Measurements from ENCODE around the gene DRC7. TPM values are rescaled to one million over a fixed set of nuclear protein-coding genes. Genes with fewer than 3 reads are reported as not detected.
A peak's percentile ranks its signal among the peaks of the same experiment; 100 is the strongest.

DRC7 gene
- total RNA-seq, 1 donor from 2014 or later: 0.41 TPM

- Histone ChIP-seq H3K27me3 (no peaks in the 10 kb centered on the region), H3K4me3 (peak overlapping the region; percentile 72), H3K27ac (peak overlapping the region; percentile 32), H3K4me2 (peak overlapping the region; percentile 86), H3K79me2 (ENCODE audit: low read depth) (peaks cover 6% of the 10 kb centered on the region), H3K4me1 (peaks cover 5% of the 10 kb centered on the region), H3K9ac (peak overlapping the region; percentile 83), H3F3A (ENCODE audit: low read depth) (peaks cover 8% of the 10 kb centered on the region), H3K36me3 (no peaks in the 10 kb centered on the region), H3K9me3 (ENCODE audit: low read depth) (no peaks in the 10 kb centered on the region), H2AFZ (replicated peaks) (peak overlapping the region; percentile 78), H4K20me1 (ENCODE audit: low read depth) (no peaks in the 10 kb centered on the region)
- H3K27me3 Mint-ChIP-seq (ENCODE audit: insufficient read depth, low read depth): peaks cover 2% of the 10 kb centered on the region
- DNase-seq (ENCODE audit: low spot score): no peak
- no peaks in the 10 kb centered on the region for H3K36me3 Mint-ChIP-seq
- peaks cover 22% of the 10 kb centered on the region for H3K4me1 Mint-ChIP-seq
- no peaks in the 10 kb centered on the region for H3K9me3 Mint-ChIP-seq
- peak overlapping the region; percentile 98 for H3K4me3 Mint-ChIP-seq
- peak overlapping the region; percentile 72 for H3K27ac Mint-ChIP-seq
- no peak for TF ChIP-seq EZH2phosphoT487 (IDR thresholded peaks at IDR 0.05)
- TF ChIP-seq EZH2 (IDR thresholded peaks at IDR 0.05): no peak
- TF ChIP-seq CTCF (IDR thresholded peaks at IDR 0.05): no peak
These were observed 39.8 kb downstream of the DRC7 start for GRCh38 chr16:57734308-57734924.

- peak overlapping the region; percentile 72 for H3K4me3 ChIP-seq
- H3K27ac Mint-ChIP-seq: peak overlapping the region; percentile 93
- no peaks in the 10 kb centered on the region for H3K9me3 ChIP-seq (ENCODE audit: low read depth)
- H3K27me3 ChIP-seq: no peaks in the 10 kb centered on the region
- peaks cover 8% of the 10 kb centered on the region for H3F3A ChIP-seq (ENCODE audit: low read depth)
- peaks cover 2% of the 10 kb centered on the region for H3K27me3 Mint-ChIP-seq (ENCODE audit: insufficient read depth, low read depth)
- H4K20me1 ChIP-seq (ENCODE audit: low read depth): no peaks in the 10 kb centered on the region
- peak overlapping the region; percentile 83 for H3K9ac ChIP-seq
- no peaks in the 10 kb centered on the region for H3K9me3 Mint-ChIP-seq
- peaks cover 6% of the 10 kb centered on the region for H3K79me2 ChIP-seq (ENCODE audit: low read depth)
- peaks cover 5% of the 10 kb centered on the region for H3K4me1 ChIP-seq
- no peaks in the 10 kb centered on the region for H3K36me3 ChIP-seq
- H3K4me3 Mint-ChIP-seq: peak overlapping the region; percentile 98
- peak overlapping the region; percentile 78 for H2AFZ ChIP-seq (replicated peaks)
- peak; percentile 100 for DNase-seq (ENCODE audit: low spot score)
- H3K36me3 Mint-ChIP-seq: no peaks in the 10 kb centered on the region
- peaks cover 22% of the 10 kb centered on the region for H3K4me1 Mint-ChIP-seq
- peak overlapping the region; percentile 86 for H3K4me2 ChIP-seq
- H3K27ac ChIP-seq: peak overlapping the region; percentile 32
- TF ChIP-seq CTCF (IDR thresholded peaks at IDR 0.05): no peak
- TF ChIP-seq EZH2phosphoT487 (IDR thresholded peaks at IDR 0.05): no peak
- TF ChIP-seq EZH2 (IDR thresholded peaks at IDR 0.05): no peak
These were observed 40.5 kb downstream of the DRC7 start for GRCh38 chr16:57734925-57735754.

GRCh38 chr16:57735755-57736418 is 41.3 kb downstream of the DRC7 start, which contains the start of gene KATNB1:
KATNB1 (plus strand) TSS chr16:57735770; CDS start chr16:57737244, 1,474 bp downstream.
- peaks cover 8% of the 10 kb centered on the region for H3F3A ChIP-seq (ENCODE audit: low read depth)
- no peaks in the 10 kb centered on the region for H3K27me3 ChIP-seq
- H3K9ac ChIP-seq: peak within 1 kb of the TSS; percentile 83
- H3K79me2 ChIP-seq (ENCODE audit: low read depth): peaks cover 6% of the 10 kb centered on the region
- peaks cover 5% of the 10 kb centered on the region for H3K4me1 ChIP-seq
- H3K9me3 ChIP-seq (ENCODE audit: low read depth): no peaks in the 10 kb centered on the region
- DNase-seq (ENCODE audit: low spot score): no peak
- TF ChIP-seq EZH2 (IDR thresholded peaks at IDR 0.05) (no peak), CTCF (IDR thresholded peaks at IDR 0.05) (no peak)
- H3K9me3 Mint-ChIP-seq: no peaks in the 10 kb centered on the region
- H3K4me3 Mint-ChIP-seq: peak within 1 kb of the TSS; percentile 98
- H4K20me1 ChIP-seq (ENCODE audit: low read depth): no peaks in the 10 kb centered on the region
- H3K27ac Mint-ChIP-seq: peak within 1 kb of the TSS; percentile 93
- peak within 1 kb of the TSS; percentile 78 for H2AFZ ChIP-seq (replicated peaks)
- H3K36me3 ChIP-seq: no peaks in the 10 kb centered on the region
- H3K4me2 ChIP-seq: peak within 1 kb of the TSS; percentile 90
- no peaks in the 10 kb centered on the region for H3K36me3 Mint-ChIP-seq
- peaks cover 2% of the 10 kb centered on the region for H3K27me3 Mint-ChIP-seq (ENCODE audit: insufficient read depth, low read depth)
- H3K4me1 Mint-ChIP-seq: peaks cover 22% of the 10 kb centered on the region
- H3K27ac ChIP-seq: peak within 1 kb of the TSS; percentile 32
- peak within 1 kb of the TSS; percentile 72 for H3K4me3 ChIP-seq

Measured in neural progenitor cell (in vitro differentiated cells).